ENCODE measurements around the gene AFF1.

AFF1 gene

DNA sequence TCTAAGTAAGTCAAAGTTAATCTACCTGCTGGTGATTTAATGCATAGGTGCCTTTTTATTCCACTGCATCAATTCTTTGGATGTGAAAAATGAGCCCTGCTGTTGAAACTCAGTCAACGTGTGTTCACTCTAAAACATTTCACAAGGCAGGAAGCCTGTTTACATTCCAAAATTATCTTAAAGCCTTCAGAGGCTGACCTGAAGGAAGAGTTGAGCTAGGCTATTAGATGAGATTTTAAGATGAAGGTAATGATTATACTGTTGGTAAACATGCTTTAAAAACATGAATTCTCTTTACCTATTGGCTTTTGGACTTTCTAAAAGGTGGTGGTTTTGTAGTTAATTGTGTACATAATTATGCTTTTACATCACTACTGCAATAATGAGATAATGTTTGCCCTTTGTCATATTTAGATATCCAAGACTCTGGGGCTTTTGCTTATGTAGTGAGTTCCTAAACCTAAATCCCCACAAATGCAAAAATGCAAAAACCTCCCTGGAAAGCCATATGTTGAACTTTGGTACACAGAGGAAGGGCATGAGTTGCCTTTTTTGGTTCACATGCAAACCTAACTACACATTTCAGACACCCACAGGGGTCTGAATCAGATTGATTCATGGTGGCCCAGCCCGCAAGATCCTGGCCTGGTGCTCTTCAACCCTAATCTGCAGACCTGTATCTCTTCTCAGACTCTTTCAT lies 193.3 kb downstream of the AFF1 start:
- TF ChIP-seq, protein P1, sequence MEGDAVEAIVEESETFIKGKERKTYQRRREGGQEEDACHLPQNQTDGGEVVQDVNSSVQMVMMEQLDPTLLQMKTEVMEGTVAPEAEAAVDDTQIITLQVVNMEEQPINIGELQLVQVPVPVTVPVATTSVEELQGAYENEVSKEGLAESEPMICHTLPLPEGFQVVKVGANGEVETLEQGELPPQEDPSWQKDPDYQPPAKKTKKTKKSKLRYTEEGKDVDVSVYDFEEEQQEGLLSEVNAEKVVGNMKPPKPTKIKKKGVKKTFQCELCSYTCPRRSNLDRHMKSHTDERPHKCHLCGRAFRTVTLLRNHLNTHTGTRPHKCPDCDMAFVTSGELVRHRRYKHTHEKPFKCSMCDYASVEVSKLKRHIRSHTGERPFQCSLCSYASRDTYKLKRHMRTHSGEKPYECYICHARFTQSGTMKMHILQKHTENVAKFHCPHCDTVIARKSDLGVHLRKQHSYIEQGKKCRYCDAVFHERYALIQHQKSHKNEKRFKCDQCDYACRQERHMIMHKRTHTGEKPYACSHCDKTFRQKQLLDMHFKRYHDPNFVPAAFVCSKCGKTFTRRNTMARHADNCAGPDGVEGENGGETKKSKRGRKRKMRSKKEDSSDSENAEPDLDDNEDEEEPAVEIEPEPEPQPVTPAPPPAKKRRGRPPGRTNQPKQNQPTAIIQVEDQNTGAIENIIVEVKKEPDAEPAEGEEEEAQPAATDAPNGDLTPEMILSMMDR (IDR thresholded peaks at IDR 0.05): no peak
- H3K9me3 ChIP-seq: no peaks in the 10 kb centered on the region
- H3K4me1 ChIP-seq: peaks cover 0 to 8% (median 0%) of the 10 kb centered on the region in 4 donors
- no peak overlapping the region for H3K27ac ChIP-seq
- H3K4me3 ChIP-seq: no peak overlapping the region
- intact Hi-C loops (cut with DNase I; ENCODE audit: low total_unique reads): no loop called here
- peaks cover 71 to 83% (median 80%) of the 10 kb centered on the region in 3 donors for H3K36me3 ChIP-seq
- no peaks in the 10 kb centered on the region for H3K27me3 ChIP-seq
- no peak for DNase-seq

DNA sequence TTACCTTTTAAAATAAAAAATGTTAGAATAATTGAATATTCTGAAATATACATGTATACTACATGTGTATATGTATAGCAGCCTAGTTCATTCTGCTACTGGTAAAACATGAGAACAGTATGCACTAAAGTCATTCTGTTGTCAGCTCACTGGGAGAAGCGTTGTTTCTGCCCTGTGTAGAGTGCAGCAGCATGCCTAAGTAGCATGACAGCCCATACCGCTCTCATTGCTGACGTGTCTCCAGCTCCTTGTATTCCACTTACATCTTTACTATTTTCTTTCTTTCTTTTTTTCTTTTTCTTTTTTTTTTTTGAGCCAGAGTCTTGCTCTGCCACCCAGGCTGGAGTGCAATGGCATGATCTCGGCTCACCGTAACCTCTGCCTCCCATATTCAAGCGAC lies 194.9 kb downstream of the AFF1 start:
- TF ChIP-seq, protein P1 (IDR thresholded peaks at IDR 0.05): no peak
- no peak overlapping the region for H3K4me3 ChIP-seq
- H3K27ac ChIP-seq: no peak overlapping the region
- H3K36me3 ChIP-seq: peaks cover 86 to 97% (median 96%) of the 10 kb centered on the region in 3 donors
- H3K9me3 ChIP-seq: no peaks in the 10 kb centered on the region
- intact Hi-C loops (cut with DNase I; ENCODE audit: low total_unique reads): no loop called here
- DNase-seq: no peak
- H3K27me3 ChIP-seq: no peaks in the 10 kb centered on the region
- H3K4me1 ChIP-seq: peaks cover 0 to 7% (median 0%) of the 10 kb centered on the region in 4 donors

DNA sequence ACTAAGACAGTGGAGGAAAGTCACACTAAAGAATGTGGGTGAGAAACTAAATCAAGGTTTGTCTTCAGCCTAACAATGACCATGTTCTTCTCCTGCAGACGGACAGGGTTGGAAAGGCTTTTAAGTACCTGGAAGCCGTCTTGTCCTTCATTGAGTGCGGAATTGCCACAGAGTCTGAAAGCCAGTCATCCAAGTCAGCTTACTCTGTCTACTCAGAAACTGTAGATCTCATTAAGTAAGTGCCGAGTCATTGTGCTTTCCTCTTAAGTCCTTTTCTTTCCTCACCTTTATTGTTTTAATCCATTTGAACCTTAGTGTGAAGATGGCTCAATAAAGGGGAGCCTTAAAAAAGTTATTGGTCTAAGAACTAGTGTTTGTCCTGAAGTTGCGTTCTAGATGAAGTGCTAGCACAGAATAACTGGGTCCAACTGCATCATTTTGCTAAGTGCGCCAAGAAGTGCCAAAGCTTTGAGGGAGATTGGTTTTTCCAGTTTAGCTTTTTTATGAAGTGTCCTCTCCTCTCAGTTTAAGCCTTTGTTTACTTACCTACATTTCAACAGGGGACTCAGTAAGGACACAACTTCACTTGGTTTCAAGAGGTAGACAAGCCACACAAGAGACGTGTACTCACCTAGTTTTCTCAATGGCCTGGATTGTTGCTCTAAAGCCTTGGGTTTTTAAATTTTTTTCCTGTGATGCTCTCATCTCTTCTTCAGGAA lies 196.3 kb downstream of the AFF1 start:
- Histone ChIP-seq H3K27ac (no peak overlapping the region), H3K27me3 (no peaks in the 10 kb centered on the region), H3K4me1 (peaks cover 0 to 7% (median 0%) of the 10 kb centered on the region in 4 donors), H3K4me3 (no peak overlapping the region), H3K36me3 (peaks cover 88 to 97% (median 96%) of the 10 kb centered on the region in 3 donors), H3K9me3 (no peaks in the 10 kb centered on the region)
- DNase-seq: no peak
- intact Hi-C loops (cut with DNase I; ENCODE audit: low total_unique reads): no loop called here
- TF ChIP-seq, protein P1 (IDR thresholded peaks at IDR 0.05): no peak

DNA sequence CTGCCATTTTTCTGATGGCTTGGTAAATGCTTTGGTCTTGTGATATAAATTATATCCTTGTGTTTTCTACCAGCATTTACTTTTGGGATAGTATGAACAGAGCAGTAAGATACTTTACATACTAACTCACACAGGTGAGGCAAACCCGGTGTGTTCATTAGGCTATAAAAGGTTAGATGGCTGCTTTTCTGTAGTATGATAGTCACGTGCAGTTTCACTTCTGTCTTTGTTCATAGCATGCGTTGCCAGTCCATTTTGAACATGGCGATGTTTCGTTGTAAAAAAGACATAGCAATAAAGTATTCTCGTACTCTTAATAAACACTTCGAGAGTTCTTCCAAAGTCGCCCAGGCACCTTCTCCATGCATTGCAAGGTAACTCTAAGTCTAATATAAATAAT lies 197.2 kb downstream of the AFF1 start:
- intact Hi-C loops (cut with DNase I; ENCODE audit: low total_unique reads): no loop called here
- TF ChIP-seq, protein P1 (IDR thresholded peaks at IDR 0.05): no peak
- peaks cover 94 to 97% (median 96%) of the 10 kb centered on the region in 3 donors for H3K36me3 ChIP-seq

DNA sequence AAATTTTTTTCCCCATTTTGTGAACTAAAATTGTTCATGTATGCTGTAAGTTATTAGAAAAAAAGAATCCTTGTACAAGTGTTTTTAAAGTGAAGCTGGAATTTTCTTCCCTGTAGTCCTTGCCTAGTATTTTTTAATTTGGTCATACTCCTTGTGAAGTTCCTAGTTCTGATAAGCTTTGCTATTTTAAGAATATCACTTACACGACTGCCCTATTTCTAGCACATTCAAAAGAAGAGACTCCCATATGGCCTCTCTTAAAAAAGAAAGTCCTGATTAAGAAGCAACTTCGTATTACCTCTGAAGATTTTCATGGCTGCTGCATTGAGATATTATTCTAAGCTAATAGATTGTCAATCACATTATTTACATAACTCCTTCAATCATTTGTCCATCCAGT lies 198.4 kb downstream of the AFF1 start:
- Histone ChIP-seq H3K36me3 (peaks cover 90 to 96% (median 93%) of the 10 kb centered on the region in 3 donors), H3K9me3 (no peaks in the 10 kb centered on the region), H3K4me1 (peaks cover 0 to 7% (median 0%) of the 10 kb centered on the region in 4 donors), H3K27me3 (no peaks in the 10 kb centered on the region), H3K27ac (no peak overlapping the region), H3K4me3 (no peak overlapping the region)
- no peak for DNase-seq
- intact Hi-C loops (cut with DNase I; ENCODE audit: low total_unique reads): no loop called here
- TF ChIP-seq, protein P1 (IDR thresholded peaks at IDR 0.05): no peak

More for the DNA sequence above, 197.2 kb downstream of the AFF1 start:
- no peak overlapping the region for H3K4me3 ChIP-seq
- peaks cover 0 to 7% (median 0%) of the 10 kb centered on the region in 4 donors for H3K4me1 ChIP-seq
- H3K27ac ChIP-seq: no peak overlapping the region
- H3K27me3 ChIP-seq: no peaks in the 10 kb centered on the region
- H3K9me3 ChIP-seq: no peaks in the 10 kb centered on the region
- no peak for DNase-seq

Measured in tibial artery (tissue), 4 donors.